HEK293 (cell line): ENCODE data around the gene ZNF337.

Source experiments
- CTCF ChIA-PET: fragments of 350-600 bp; formaldehyde crosslinking; extraction: SDS; loops from one replicate; lab custom pipeline; 2021; ENCODE audit warnings: antibody characterized with exemption; lab: Yijun Ruan, JAX
- POLR2A ChIA-PET: fragments of 300-600 bp; formaldehyde crosslinking; extraction: SDS; loops from one replicate; lab custom pipeline; 2020; ENCODE audit warnings: antibody characterized with exemption, inconsistent platforms; lab: Yijun Ruan, JAX
- H3K27ac ChIP-seq: fragments of 200-500 bp; sonication (Bioruptor generic); 2 replicates; pipeline ENCODE4 v1.5.1; 2014; ENCODE audit warnings: low read depth, low read length, control low read depth, inconsistent platforms; ENCODE audit errors: extremely low read depth
- H3K36me3 ChIP-seq, 2 experiments: fragments of 200-500 bp in 1 of 2; sonication (Bioruptor generic) in 1 of 2; 1 replicate in 1 of 2; 2 replicates in 1 of 2; pipeline ENCODE4 v1.5.1; 2014 to 2017; ENCODE audit warnings: inconsistent platforms in 2 of 2, low read length in 2 of 2; ENCODE audit not compliant: control insufficient read depth in 2 of 2, insufficient read depth in 1 of 2
- H3K4me1 ChIP-seq: fragments of 200-500 bp; sonication (Bioruptor generic); 2 replicates; pipeline ENCODE4 v1.5.1; 2014; ENCODE audit warnings: mild to moderate bottlenecking, low read length, inconsistent platforms; ENCODE audit not compliant: control insufficient read depth, insufficient read depth
- H3K4me3 ChIP-seq: 2 replicates; pipeline ENCODE4 v1.5.1; 2011; ENCODE audit warnings: low read depth, mild to moderate bottlenecking, control low read depth, low read length, moderate library complexity
- H3K9me3 ChIP-seq: fragments of 200-500 bp; sonication (Bioruptor generic); 2 replicates; pipeline ENCODE4 v1.5.1; 2014; ENCODE audit warnings: low read depth, low read length, inconsistent platforms; ENCODE audit not compliant: control insufficient read depth, insufficient read depth
- BCL6B ChIP-seq: fragments of 450-650 bp; formaldehyde crosslinking; IDR thresholded peaks from 2 replicates; pipeline ENCODE4 v1.5.1; 2017; ENCODE audit warnings: missing biosample characterization, missing genetic modification characterization
- GFI1B ChIP-seq: fragments of 450-650 bp; formaldehyde crosslinking; IDR thresholded peaks from 2 replicates; pipeline ENCODE4 v1.5.1; 2016; ENCODE audit warnings: missing biosample characterization, missing genetic modification characterization
- KLF9 ChIP-seq: fragments of 450-650 bp; formaldehyde crosslinking; IDR thresholded peaks from 2 replicates; pipeline ENCODE4 v1.5.1; 2016; ENCODE audit warnings: missing biosample characterization, missing genetic modification characterization, low read depth
- OSR2 ChIP-seq: fragments of 450-650 bp; formaldehyde crosslinking; IDR thresholded peaks from 2 replicates; pipeline ENCODE4 v1.5.1; 2016; ENCODE audit warnings: missing biosample characterization, missing genetic modification characterization
- SP2 ChIP-seq: fragments of 450-650 bp; formaldehyde crosslinking; IDR thresholded peaks from 2 replicates; pipeline ENCODE4 v1.5.1; 2016; ENCODE audit warnings: missing biosample characterization, missing genetic modification characterization
- ZBTB11 ChIP-seq: fragments of 450-650 bp; formaldehyde crosslinking; conservative IDR thresholded peaks from 2 replicates; pipeline ENCODE4 v1.5.1; 2016; ENCODE audit warnings: low read depth, missing biosample characterization, missing genetic modification characterization
- ZBTB7A ChIP-seq: fragments of 450-650 bp; formaldehyde crosslinking; IDR thresholded peaks from 2 replicates; pipeline ENCODE4 v1.5.1; 2016; ENCODE audit warnings: low read depth, missing biosample characterization, missing genetic modification characterization
- ZEB2 ChIP-seq: fragments of 450-650 bp; formaldehyde crosslinking; IDR thresholded peaks from 2 replicates; pipeline ENCODE4 v1.5.1; 2016; ENCODE audit warnings: missing biosample characterization, missing genetic modification characterization
- ZFP37 ChIP-seq: fragments of 450-650 bp; formaldehyde crosslinking; IDR thresholded peaks from 2 replicates; pipeline ENCODE4 v1.5.1; 2016; ENCODE audit warnings: missing biosample characterization, missing genetic modification characterization
- ZIC2 ChIP-seq: fragments of 450-650 bp; formaldehyde crosslinking; IDR thresholded peaks from 2 replicates; pipeline ENCODE4 v1.5.1; 2016; ENCODE audit warnings: missing biosample characterization, missing genetic modification characterization
- ZNF157 ChIP-seq: fragments of 450-650 bp; formaldehyde crosslinking; IDR thresholded peaks from 2 replicates; pipeline ENCODE4 v1.5.1; 2016; ENCODE audit warnings: missing biosample characterization, missing genetic modification characterization
- ZNF239 ChIP-seq: fragments of 450-650 bp; formaldehyde crosslinking; IDR thresholded peaks from 2 replicates; pipeline ENCODE4 v1.5.1; 2016; ENCODE audit warnings: missing biosample characterization, missing genetic modification characterization
- ZNF350 ChIP-seq: fragments of 450-650 bp; formaldehyde crosslinking; IDR thresholded peaks from 2 replicates; pipeline ENCODE4 v1.5.0; 2017; ENCODE audit warnings: missing biosample characterization, mild to moderate bottlenecking, missing genetic modification characterization
- ZNF416 ChIP-seq: fragments of 450-650 bp; formaldehyde crosslinking; IDR thresholded peaks from 2 replicates; pipeline ENCODE4 v1.5.1; 2016; ENCODE audit warnings: missing biosample characterization, missing genetic modification characterization
- ZNF48 ChIP-seq: fragments of 450-650 bp; formaldehyde crosslinking; IDR thresholded peaks from 2 replicates; pipeline ENCODE4 v1.5.1; 2016; ENCODE audit warnings: missing biosample characterization, missing genetic modification characterization
- ZNF560 ChIP-seq: fragments of 450-650 bp; formaldehyde crosslinking; IDR thresholded peaks from 2 replicates; pipeline ENCODE4 v1.5.1; 2017; ENCODE audit warnings: missing biosample characterization, missing genetic modification characterization, borderline replicate concordance
- ZNF660 ChIP-seq: fragments of 450-650 bp; IDR thresholded peaks from 2 replicates; pipeline ENCODE4 v1.5.1; 2018; ENCODE audit warnings: missing biosample characterization, mild to moderate bottlenecking, missing genetic modification characterization
- ZNF701 ChIP-seq: fragments of 450-650 bp; formaldehyde crosslinking; IDR thresholded peaks from 2 replicates; pipeline ENCODE4 v1.5.1; 2016; ENCODE audit warnings: missing biosample characterization, missing genetic modification characterization
- ZNF747 ChIP-seq: fragments of 450-650 bp; formaldehyde crosslinking; IDR thresholded peaks from 2 replicates; pipeline ENCODE4 v1.5.1; 2016; ENCODE audit warnings: missing biosample characterization, missing genetic modification characterization
- ZNF76 ChIP-seq: fragments of 450-650 bp; formaldehyde crosslinking; IDR thresholded peaks from 2 replicates; pipeline ENCODE4; 2016; ENCODE audit warnings: low read depth, missing biosample characterization, missing genetic modification characterization, borderline replicate concordance
- ZNF791 ChIP-seq: fragments of 450-650 bp; formaldehyde crosslinking; IDR thresholded peaks from 2 replicates; pipeline ENCODE4 v1.5.1; 2016; ENCODE audit warnings: missing biosample characterization, missing genetic modification characterization
- ZSCAN30 ChIP-seq: fragments of 450-650 bp; IDR thresholded peaks from 2 replicates; pipeline ENCODE4 v1.5.1; 2018; ENCODE audit warnings: missing biosample characterization, mild to moderate bottlenecking, missing genetic modification characterization, moderate library complexity

ZNF337 gene

GRCh38 chr20:25723975-25724374 is 27.3 kb upstream of the ZNF337 start:
- H3K36me3 ChIP-seq: no peaks in the 10 kb centered on the region
- H3K4me1 ChIP-seq: no peaks in the 10 kb centered on the region
- H3K9me3 ChIP-seq: no peaks in the 10 kb centered on the region
- CTCF ChIA-PET: no interaction called here
- H3K4me3 ChIP-seq: no peak overlapping the region
- POLR2A ChIA-PET: no interaction called here
- no peak for TF ChIP-seq OSR2
- no peak for TF ChIP-seq ZNF701 (tag by site-specific recombination)
- TF ChIP-seq ZIC2 (tag by site-specific recombination): no peak
- no peak for TF ChIP-seq ZNF239 (tag by site-specific recombination)
- no peak for TF ChIP-seq ZSCAN30 (tag by site-specific recombination)
- no peak for TF ChIP-seq ZNF76 (tag by site-specific recombination)
- TF ChIP-seq ZNF416 (tag by site-specific recombination): no peak
- no peak overlapping the region for H3K27ac ChIP-seq

GRCh38 chr20:25720285-25720684 is 23.6 kb upstream of the ZNF337 start:
- CTCF ChIA-PET: no interaction called here
- Histone ChIP-seq H3K4me1 (no peaks in the 10 kb centered on the region), H3K36me3 (no peaks in the 10 kb centered on the region)
- TF ChIP-seq ZFP37 (tag by site-specific recombination) (no peak), ZNF157 (tag by site-specific recombination) (no peak), KLF9 (tag by site-specific recombination) (no peak), ZNF791 (tag by site-specific recombination) (no peak), ZBTB11 (tag by site-specific recombination) (no peak), SP2 (tag by site-specific recombination) (no peak), ZBTB7A (tag by site-specific recombination) (no peak), GFI1B (tag by site-specific recombination) (no peak), BCL6B (no peak), ZNF48 (no peak), ZEB2 (tag by site-specific recombination) (no peak), OSR2 (no peak), ZNF350 (tag by site-specific recombination) (no peak), ZNF747 (tag by site-specific recombination) (no peak), ZNF560 (tag by site-specific recombination) (no peak), ZNF660 (no peak)
- TF ChIP-seq, all 188 proteins: peak for 0
- H3K4me3 ChIP-seq: no peak overlapping the region
- H3K27ac ChIP-seq: no peak overlapping the region
- POLR2A ChIA-PET: no interaction called here
- no peaks in the 10 kb centered on the region for H3K9me3 ChIP-seq
